IMR-90 (cell line): ENCODE measurements around the gene IGF1.

Experiments used
- CEBPB ChIP-seq: IDR thresholded peaks from 2 replicates; pipeline ENCODE4 v1.6.1; 2012; ENCODE audit warnings: low read depth, low read length, improper control_type of control experiment
- NFE2L2 ChIP-seq: fragments of 150-350 bp; IDR thresholded peaks from 2 replicates; pipeline ENCODE4 v1.6.1; 2016; ENCODE audit warnings: low read depth, mild to moderate bottlenecking, low read length
- POLR2A ChIP-seq: IDR thresholded peaks from 2 replicates; pipeline ENCODE4 v1.6.1; 2012; ENCODE audit warnings: mild to moderate bottlenecking, low read depth, low read length
- TF ChIP-seq, protein P1 (sequence below): conservative IDR thresholded peaks from 2 replicates; pipeline ENCODE4 v1.5.1; 2012; ENCODE audit warnings: mild to moderate bottlenecking, low read depth, low read length, improper control_type of control experiment

DNA sequence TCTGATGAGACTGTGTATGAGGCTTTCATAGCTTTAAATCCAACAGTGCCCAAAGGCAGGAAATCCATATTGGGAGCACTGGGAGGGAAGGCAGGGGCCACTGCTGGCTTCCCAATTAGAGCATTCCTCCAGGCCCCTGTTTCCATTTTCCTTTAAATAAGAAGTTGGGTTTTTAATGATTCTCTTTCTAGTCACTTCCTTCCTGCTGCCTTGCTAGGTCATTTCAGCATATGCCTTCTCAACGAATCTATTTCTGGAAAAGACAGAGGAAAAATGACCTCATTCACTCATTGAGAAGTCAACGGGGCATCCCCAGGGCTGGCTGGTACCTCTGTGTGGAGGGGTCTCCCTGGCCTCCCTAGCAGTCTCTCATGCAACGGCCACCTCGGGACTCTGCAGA lies 43.5 kb downstream of the IGF1 start:
- TF ChIP-seq, protein P1, sequence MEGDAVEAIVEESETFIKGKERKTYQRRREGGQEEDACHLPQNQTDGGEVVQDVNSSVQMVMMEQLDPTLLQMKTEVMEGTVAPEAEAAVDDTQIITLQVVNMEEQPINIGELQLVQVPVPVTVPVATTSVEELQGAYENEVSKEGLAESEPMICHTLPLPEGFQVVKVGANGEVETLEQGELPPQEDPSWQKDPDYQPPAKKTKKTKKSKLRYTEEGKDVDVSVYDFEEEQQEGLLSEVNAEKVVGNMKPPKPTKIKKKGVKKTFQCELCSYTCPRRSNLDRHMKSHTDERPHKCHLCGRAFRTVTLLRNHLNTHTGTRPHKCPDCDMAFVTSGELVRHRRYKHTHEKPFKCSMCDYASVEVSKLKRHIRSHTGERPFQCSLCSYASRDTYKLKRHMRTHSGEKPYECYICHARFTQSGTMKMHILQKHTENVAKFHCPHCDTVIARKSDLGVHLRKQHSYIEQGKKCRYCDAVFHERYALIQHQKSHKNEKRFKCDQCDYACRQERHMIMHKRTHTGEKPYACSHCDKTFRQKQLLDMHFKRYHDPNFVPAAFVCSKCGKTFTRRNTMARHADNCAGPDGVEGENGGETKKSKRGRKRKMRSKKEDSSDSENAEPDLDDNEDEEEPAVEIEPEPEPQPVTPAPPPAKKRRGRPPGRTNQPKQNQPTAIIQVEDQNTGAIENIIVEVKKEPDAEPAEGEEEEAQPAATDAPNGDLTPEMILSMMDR = no peak
- TF ChIP-seq POLR2A (no peak), NFE2L2 (no peak), CEBPB (no peak)
